ENCODE results near the gene GLRX.
A peak's percentile ranks its signal among the peaks of the same experiment; 100 is the strongest.
"Not testable (repeated sequence)": the region's sequence is repeated elsewhere in the genome, so short reads cannot be mapped to it uniquely, and the experiment has no call there.

GLRX gene

GRCh38 chr5:95816776-95817175 is 5.8 kb downstream of the GLRX start:
- Histone ChIP-seq H3F3A (ENCODE audit: insufficient read depth, low read length) (no peaks in the 10 kb centered on the region), H3K9ac (ENCODE audit: low read length) (no peak overlapping the region; the same call in 1 of the 2 replicates), H3K36me3 (ENCODE audit: insufficient read depth, low read length) (peaks cover 11% of the 10 kb centered on the region; the same call in 1 of the 2 replicates), H3K4me3 (ENCODE audit: low read depth, low read length, poor library complexity, severe bottlenecking) (no peak overlapping the region), H3K9me2 (ENCODE audit: low read depth, low read length) (no peaks in the 10 kb centered on the region), H3K79me2 (ENCODE audit: insufficient read depth, low read length) (no peaks in the 10 kb centered on the region), H4K20me1 (ENCODE audit: insufficient read depth, low read length) (no peaks in the 10 kb centered on the region), H3K9me3 (ENCODE audit: low read length) (no peaks in the 10 kb centered on the region), H3K27me3 (ENCODE audit: insufficient read depth, low read length) (no peaks in the 10 kb centered on the region), H3K4me2 (ENCODE audit: low read length) (peak overlapping the region; percentile 67; the same call in 1 of the 2 replicates), H3K4me1 (ENCODE audit: insufficient read depth, low read length, severe bottlenecking) (peaks cover 59% of the 10 kb centered on the region), H3K27ac (ENCODE audit: low read depth, low read length, poor library complexity, severe bottlenecking) (peak overlapping the region; percentile 50), H2AFZ (ENCODE audit: low read length) (no peak overlapping the region)
- TF ChIP-seq, protein P1, sequence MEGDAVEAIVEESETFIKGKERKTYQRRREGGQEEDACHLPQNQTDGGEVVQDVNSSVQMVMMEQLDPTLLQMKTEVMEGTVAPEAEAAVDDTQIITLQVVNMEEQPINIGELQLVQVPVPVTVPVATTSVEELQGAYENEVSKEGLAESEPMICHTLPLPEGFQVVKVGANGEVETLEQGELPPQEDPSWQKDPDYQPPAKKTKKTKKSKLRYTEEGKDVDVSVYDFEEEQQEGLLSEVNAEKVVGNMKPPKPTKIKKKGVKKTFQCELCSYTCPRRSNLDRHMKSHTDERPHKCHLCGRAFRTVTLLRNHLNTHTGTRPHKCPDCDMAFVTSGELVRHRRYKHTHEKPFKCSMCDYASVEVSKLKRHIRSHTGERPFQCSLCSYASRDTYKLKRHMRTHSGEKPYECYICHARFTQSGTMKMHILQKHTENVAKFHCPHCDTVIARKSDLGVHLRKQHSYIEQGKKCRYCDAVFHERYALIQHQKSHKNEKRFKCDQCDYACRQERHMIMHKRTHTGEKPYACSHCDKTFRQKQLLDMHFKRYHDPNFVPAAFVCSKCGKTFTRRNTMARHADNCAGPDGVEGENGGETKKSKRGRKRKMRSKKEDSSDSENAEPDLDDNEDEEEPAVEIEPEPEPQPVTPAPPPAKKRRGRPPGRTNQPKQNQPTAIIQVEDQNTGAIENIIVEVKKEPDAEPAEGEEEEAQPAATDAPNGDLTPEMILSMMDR (IDR thresholded peaks at IDR 0.05; ENCODE audit: low read length) = no peak
- TF ChIP-seq EZH2 (IDR thresholded peaks at IDR 0.05; ENCODE audit: borderline replicate concordance, low read length) = no peak

DNA sequence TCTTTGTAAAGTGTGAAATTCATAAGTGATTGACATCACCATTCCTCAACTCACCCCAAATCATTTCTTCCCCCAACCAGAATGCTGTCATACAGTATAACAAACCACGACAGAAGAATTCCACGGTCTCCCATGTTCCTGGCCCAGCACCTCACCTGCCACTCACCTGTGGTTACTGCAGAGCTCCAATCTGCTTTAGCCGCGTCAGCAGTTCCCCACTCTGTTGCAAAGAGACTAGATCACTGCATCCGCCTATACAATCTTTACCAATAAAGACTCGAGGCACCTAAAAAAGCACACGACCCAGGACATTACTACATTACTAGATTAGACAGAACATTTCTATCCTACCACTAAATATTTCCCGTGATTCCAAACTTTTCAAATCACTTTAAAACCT is 6.2 kb downstream of the GLRX start:
- no peak overlapping the region for H3K9ac ChIP-seq (ENCODE audit: low read length)
- H3K4me2 ChIP-seq (ENCODE audit: low read length) = no peak overlapping the region
- peaks cover 11% of the 10 kb centered on the region; the same call in 1 of the 2 replicates for H3K36me3 ChIP-seq (ENCODE audit: insufficient read depth, low read length)
- peak overlapping the region; percentile 50 for H3K27ac ChIP-seq (ENCODE audit: low read depth, low read length, poor library complexity, severe bottlenecking)
- H3K4me3 ChIP-seq (ENCODE audit: low read depth, low read length, poor library complexity, severe bottlenecking) = no peak overlapping the region
- no peaks in the 10 kb centered on the region for H3K79me2 ChIP-seq (ENCODE audit: insufficient read depth, low read length)
- H3F3A ChIP-seq (ENCODE audit: insufficient read depth, low read length) = no peaks in the 10 kb centered on the region
- H3K27me3 ChIP-seq (ENCODE audit: insufficient read depth, low read length) = no peaks in the 10 kb centered on the region
- no peaks in the 10 kb centered on the region for H3K9me2 ChIP-seq (ENCODE audit: low read depth, low read length)
- H3K9me3 ChIP-seq (ENCODE audit: low read length) = no peaks in the 10 kb centered on the region
- no peak overlapping the region for H2AFZ ChIP-seq (ENCODE audit: low read length)
- no peaks in the 10 kb centered on the region for H4K20me1 ChIP-seq (ENCODE audit: insufficient read depth, low read length)
- peaks cover 54% of the 10 kb centered on the region for H3K4me1 ChIP-seq (ENCODE audit: insufficient read depth, low read length, severe bottlenecking)
- TF ChIP-seq EZH2 (IDR thresholded peaks at IDR 0.05; ENCODE audit: borderline replicate concordance, low read length) = no peak
- TF ChIP-seq, protein P1 (IDR thresholded peaks at IDR 0.05; ENCODE audit: low read length) = no peak

DNA sequence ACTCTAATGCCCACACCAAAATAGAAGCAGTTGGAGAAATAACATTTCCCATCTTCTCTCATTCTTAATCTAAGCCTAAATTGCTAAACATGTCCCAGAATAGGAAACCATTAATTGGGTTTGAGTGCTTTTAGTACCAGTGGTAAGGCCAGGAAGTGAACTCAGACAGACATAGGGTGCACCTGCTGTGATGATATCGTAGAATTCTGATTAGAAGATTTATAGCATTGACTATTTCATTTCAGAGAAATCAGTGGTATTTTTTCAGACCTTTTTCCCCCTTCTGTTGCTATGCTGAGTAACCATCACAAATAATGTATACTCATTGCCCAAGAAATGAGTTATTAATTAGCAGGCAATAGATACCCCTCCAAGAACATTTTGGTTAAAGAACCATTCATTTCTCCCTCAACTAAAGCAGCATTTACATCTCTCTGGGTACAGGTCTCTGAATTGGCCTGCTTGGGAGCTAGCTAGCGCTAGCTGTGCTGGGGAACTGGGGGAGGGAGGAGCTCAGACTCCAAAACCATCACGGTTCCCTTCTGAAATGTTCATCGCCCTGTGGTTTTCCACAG is 7.3 kb downstream of the GLRX start:
- no peaks in the 10 kb centered on the region for H3K79me2 ChIP-seq (ENCODE audit: insufficient read depth, low read length)
- peaks cover 11% of the 10 kb centered on the region; the same call in 1 of the 2 replicates for H3K36me3 ChIP-seq (ENCODE audit: insufficient read depth, low read length)
- no peaks in the 10 kb centered on the region for H3K9me3 ChIP-seq (ENCODE audit: low read length)

DNA sequence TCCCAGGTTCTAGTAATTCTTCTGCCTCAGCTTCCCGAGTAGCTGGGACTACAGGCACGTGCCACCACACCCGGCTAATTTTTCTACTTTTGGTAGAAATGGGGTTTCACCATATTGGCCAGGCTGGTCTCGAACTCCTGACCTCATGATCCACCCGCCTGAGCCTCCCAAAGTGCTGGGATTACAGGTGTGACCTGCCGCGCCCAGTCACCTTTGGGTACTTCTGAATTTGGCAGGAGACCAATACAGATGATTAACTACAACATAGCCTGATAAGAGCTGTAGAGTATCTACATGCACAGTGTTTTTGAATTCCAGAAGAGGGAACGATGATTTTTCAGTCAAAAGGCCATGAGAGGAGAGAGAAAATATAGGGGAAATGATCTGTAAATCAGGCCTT is 9.5 kb downstream of the GLRX start:
- not testable (repeated sequence) for H3K27ac ChIP-seq (ENCODE audit: low read depth, low read length, poor library complexity, severe bottlenecking); H3K79me2 ChIP-seq (ENCODE audit: insufficient read depth, low read length); H3K9me2 ChIP-seq (ENCODE audit: low read depth, low read length); H3K4me2 ChIP-seq (ENCODE audit: low read length); H4K20me1 ChIP-seq (ENCODE audit: insufficient read depth, low read length); H3K9ac ChIP-seq (ENCODE audit: low read length); H2AFZ ChIP-seq (ENCODE audit: low read length); H3K9me3 ChIP-seq (ENCODE audit: low read length); H3K4me3 ChIP-seq (ENCODE audit: low read depth, low read length, poor library complexity, severe bottlenecking); H3F3A ChIP-seq (ENCODE audit: insufficient read depth, low read length); H3K27me3 ChIP-seq (ENCODE audit: insufficient read depth, low read length)
- peaks cover 38% of the 10 kb centered on the region for H3K4me1 ChIP-seq (ENCODE audit: insufficient read depth, low read length, severe bottlenecking)
- peaks cover 11% of the 10 kb centered on the region; the same call in 1 of the 2 replicates for H3K36me3 ChIP-seq (ENCODE audit: insufficient read depth, low read length)

More for the DNA sequence above, 7.3 kb downstream of the GLRX start:
- H3K9ac ChIP-seq (ENCODE audit: low read length) = no peak overlapping the region
- no peak overlapping the region for H2AFZ ChIP-seq (ENCODE audit: low read length)
- no peaks in the 10 kb centered on the region for H3F3A ChIP-seq (ENCODE audit: insufficient read depth, low read length)
- no peaks in the 10 kb centered on the region for H3K9me2 ChIP-seq (ENCODE audit: low read depth, low read length)
- no peak overlapping the region for H3K27ac ChIP-seq (ENCODE audit: low read depth, low read length, poor library complexity, severe bottlenecking)
- no peak overlapping the region for H3K4me3 ChIP-seq (ENCODE audit: low read depth, low read length, poor library complexity, severe bottlenecking)
- H4K20me1 ChIP-seq (ENCODE audit: insufficient read depth, low read length) = no peaks in the 10 kb centered on the region
- no peaks in the 10 kb centered on the region for H3K27me3 ChIP-seq (ENCODE audit: insufficient read depth, low read length)
- H3K4me2 ChIP-seq (ENCODE audit: low read length) = no peak overlapping the region
- TF ChIP-seq, protein P1 (IDR thresholded peaks at IDR 0.05; ENCODE audit: low read length) = no peak
- no peak for TF ChIP-seq EZH2 (IDR thresholded peaks at IDR 0.05; ENCODE audit: borderline replicate concordance, low read length)
- H3K4me1 ChIP-seq (ENCODE audit: insufficient read depth, low read length, severe bottlenecking) = peaks cover 44% of the 10 kb centered on the region
